Calu3 (cell line): ENCODE results near the gene SLC45A3. TPM values are rescaled to one million over a fixed set of nuclear protein-coding genes. Genes with fewer than 3 reads are reported as not detected.
A peak's percentile ranks its signal among the peaks of the same experiment; 100 is the strongest.

ENCODE experiments used
- BruUV-seq: library from RNA; stranded (reverse); fragments of 400-500 nt; replicated peaks from 2 replicates; lab custom pipeline; 2021; lab: Mats Ljungman, UMichigan
- CTCF ChIA-PET: fragments of 300-600 bp; sonication (Branson Sonifier 250); formaldehyde crosslinking; loops from one replicate; lab custom pipeline; 2022; ENCODE audit warnings: antibody characterized with exemption; lab: Charles Lee
- DNase-seq: peaks from one replicate; pipeline ENCODE4 v3.0.0; 2022
- H3K27ac Mint-ChIP-seq: one replicate; pipeline ENCODE4 v1.8.0; 2022; ENCODE audit warnings: mixed read lengths; ENCODE audit not compliant: unreplicated experiment
- H3K27me3 Mint-ChIP-seq: one replicate; pipeline ENCODE4 v1.8.0; 2022; ENCODE audit warnings: mixed read lengths; ENCODE audit not compliant: unreplicated experiment
- H3K36me3 Mint-ChIP-seq: one replicate; pipeline ENCODE4 v1.8.0; 2022; ENCODE audit warnings: mild to moderate bottlenecking, moderate library complexity, mixed read lengths; ENCODE audit not compliant: insufficient read depth, unreplicated experiment
- H3K4me1 Mint-ChIP-seq: one replicate; pipeline ENCODE4 v1.8.0; 2022; ENCODE audit warnings: mild to moderate bottlenecking, low read depth, mixed read lengths; ENCODE audit not compliant: unreplicated experiment
- H3K4me3 Mint-ChIP-seq: one replicate; pipeline ENCODE4 v1.8.0; 2022; ENCODE audit warnings: mild to moderate bottlenecking, low read depth, moderate library complexity, mixed read lengths; ENCODE audit not compliant: unreplicated experiment
- H3K9me3 Mint-ChIP-seq: one replicate; pipeline ENCODE4 v1.8.0; 2022; ENCODE audit warnings: low read depth, mixed read lengths; ENCODE audit not compliant: unreplicated experiment
- CTCF ChIP-seq: fragments of 200-600 bp; IDR thresholded peaks from one replicate; pipeline ENCODE4 v1.8.0; 2022; ENCODE audit warnings: antibody characterized with exemption; ENCODE audit not compliant: unreplicated experiment
- intact Hi-C: fragments of 100-400 bp; cut with micrococcal nuclease; formaldehyde crosslinking; loops from one replicate; pipeline ENCODE4 v1.10.0; 2022; ENCODE audit not compliant: unreplicated experiment
- total RNA-seq: library from RNA; stranded (reverse); gene quantifications from 2 replicates; pipeline ENCODE4 v1.2.3, GENCODE V29; 2022

Gene SLC45A3
- total RNA-seq, 1 experiment from 2014 or later, result 27.5 TPM

- DNase-seq, result no peak
- CTCF ChIA-PET, result interaction anchor here (1.5 to 3.4 kb wide), 4 partner anchors 25 to 344 kb away, joined by 6 to 90 read pairs (median 19); no protein-coding TSS in a partner anchor
- H3K27ac Mint-ChIP-seq, result peak overlapping the region; percentile 20
- H3K27me3 Mint-ChIP-seq, result no peaks in the 10 kb centered on the region
- peaks cover 46% of the 10 kb centered on the region for H3K36me3 Mint-ChIP-seq
- intact Hi-C loops, result no loop called here
- no peak overlapping the region for H3K4me3 Mint-ChIP-seq
- no TSS peak for BruUV-seq
- no peaks in the 10 kb centered on the region for H3K9me3 Mint-ChIP-seq
- H3K4me1 Mint-ChIP-seq, result no peaks in the 10 kb centered on the region
- no peak for TF ChIP-seq CTCF
Observed at GRCh38 chr1:205633421-205633976, 46.8 kb downstream of the SLC45A3 start.

- no peak for TF ChIP-seq CTCF
- no TSS peak for BruUV-seq
- intact Hi-C loops, result loop anchor here (1.0 kb wide), 2 partner anchors 42 to 103 kb away; no protein-coding TSS in a partner anchor
- Mint-ChIP-seq H3K9me3 (no peaks in the 10 kb centered on the region), H3K36me3 (peaks cover 51% of the 10 kb centered on the region), H3K4me3 (peak overlapping the region; percentile 88), H3K4me1 (no peaks in the 10 kb centered on the region), H3K27me3 (no peaks in the 10 kb centered on the region), H3K27ac (peak overlapping the region; percentile 97)
- DNase-seq, result no peak
- CTCF ChIA-PET, result interaction anchor here (0.6 to 3.4 kb wide), 13 partner anchors 17 to 345 kb away, joined by 3 to 90 read pairs (median 6); a partner anchor contains a TSS
Observed at GRCh38 chr1:205632669-205633169, 47.6 kb downstream of the SLC45A3 start.

- CTCF ChIA-PET, result interaction anchor here (0.6 to 3.4 kb wide), 13 partner anchors 16 to 345 kb away, joined by 3 to 90 read pairs (median 6); a partner anchor contains a TSS
- Mint-ChIP-seq H3K27me3 (no peaks in the 10 kb centered on the region), H3K4me3 (peak within 1 kb of the TSS; percentile 88)
Observed at GRCh38 chr1:205631768-205632668, 48.3 kb downstream of the SLC45A3 start, which contains the start of gene ELK4. ELK4 (minus strand) TSS chr1:205632011; CDS start chr1:205623882, 8,129 bp downstream.

More at GRCh38 chr1:205631768-205632668, 48.3 kb downstream of the SLC45A3 start, which contains the start of gene ELK4:
- DNase-seq, result peak; percentile 100
- TSS peak; percentile 85 for BruUV-seq
- Mint-ChIP-seq H3K27ac (peak within 1 kb of the TSS; percentile 97), H3K36me3 (peaks cover 53% of the 10 kb centered on the region), H3K9me3 (no peaks in the 10 kb centered on the region), H3K4me1 (peaks cover 6% of the 10 kb centered on the region)
- intact Hi-C loops, result loop anchor here (1.0 kb wide), 2 partner anchors 42 to 103 kb away; no protein-coding TSS in a partner anchor
- TF ChIP-seq CTCF, result peak; percentile 90
